ENCODE data around the gene CEP97.
"Not testable (repeated sequence)": the region's sequence is repeated elsewhere in the genome, so short reads cannot be mapped to it uniquely, and the experiment has no call there.

CEP97 gene

DNA sequence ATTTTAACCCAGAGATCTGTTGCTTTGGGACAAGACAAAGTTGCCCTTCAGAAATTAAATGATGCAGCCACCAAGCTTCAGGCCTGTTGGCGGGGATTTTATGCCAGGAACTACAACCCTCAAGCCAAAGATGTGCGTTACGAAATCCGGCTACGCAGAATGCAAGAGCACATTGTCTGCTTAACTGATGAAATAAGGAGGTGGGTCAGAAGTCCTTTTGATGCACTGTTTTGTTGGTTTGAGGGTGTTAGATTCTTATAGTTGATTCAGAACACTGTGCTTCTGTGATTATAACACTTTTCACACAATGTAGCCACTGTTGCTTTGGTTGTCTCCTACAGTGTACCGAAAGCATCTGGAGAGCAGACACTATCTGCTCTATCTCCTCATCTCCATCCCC is 33.8 kb downstream of the CEP97 start:
- no peaks in the 10 kb centered on the region for H3K4me1 ChIP-seq (ENCODE audit: control insufficient read depth, insufficient read depth, low read length)
- H3K4me3 ChIP-seq (ENCODE audit: low read length) = no peak overlapping the region
- no peak overlapping the region for H3K9ac ChIP-seq (ENCODE audit: low read length)
- peaks cover 6% of the 10 kb centered on the region for H3K36me3 ChIP-seq (ENCODE audit: control insufficient read depth, insufficient read depth, low read length)
- H3K27ac ChIP-seq (ENCODE audit: low read depth, low read length) = no peak overlapping the region
- H3K27me3 ChIP-seq (ENCODE audit: control insufficient read depth, insufficient read depth, low read length) = no peaks in the 10 kb centered on the region

DNA sequence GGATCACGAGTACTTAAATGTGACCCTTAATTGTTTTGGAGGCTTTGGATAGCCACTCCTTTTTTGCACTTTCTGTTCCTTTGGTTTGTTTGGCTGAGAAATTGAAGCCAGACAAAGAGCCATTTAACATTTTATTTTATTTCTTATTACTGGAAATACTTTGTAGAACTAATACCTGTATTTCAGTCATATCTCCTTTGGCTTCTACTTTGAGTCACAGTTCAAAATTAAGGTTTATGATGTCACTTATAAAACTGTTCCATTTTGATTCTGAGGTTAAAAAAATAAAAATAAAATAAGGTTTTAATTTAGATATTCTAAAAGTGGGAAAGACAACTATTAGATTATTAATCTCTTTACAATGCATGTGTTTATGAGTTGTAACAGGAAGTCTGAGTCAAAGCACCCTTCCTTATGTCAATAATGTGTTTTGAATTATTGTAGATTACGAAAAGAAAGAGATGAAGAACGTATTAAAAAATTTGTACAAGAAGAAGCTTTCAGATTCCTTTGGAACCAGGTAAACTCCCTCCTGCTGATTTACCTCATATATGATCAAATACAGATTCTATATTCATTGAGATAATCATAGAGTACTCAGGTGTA is 37.7 kb downstream of the CEP97 start:
- H3K9ac ChIP-seq (ENCODE audit: low read length) = no peak overlapping the region
- no peaks in the 10 kb centered on the region for H3K27me3 ChIP-seq (ENCODE audit: control insufficient read depth, insufficient read depth, low read length)
- no peaks in the 10 kb centered on the region for H3K4me1 ChIP-seq (ENCODE audit: control insufficient read depth, insufficient read depth, low read length)
- H3K4me3 ChIP-seq (ENCODE audit: low read length) = no peak overlapping the region
- no peak overlapping the region for H3K27ac ChIP-seq (ENCODE audit: low read depth, low read length)
- no peaks in the 10 kb centered on the region for H3K36me3 ChIP-seq (ENCODE audit: control insufficient read depth, insufficient read depth, low read length)

DNA sequence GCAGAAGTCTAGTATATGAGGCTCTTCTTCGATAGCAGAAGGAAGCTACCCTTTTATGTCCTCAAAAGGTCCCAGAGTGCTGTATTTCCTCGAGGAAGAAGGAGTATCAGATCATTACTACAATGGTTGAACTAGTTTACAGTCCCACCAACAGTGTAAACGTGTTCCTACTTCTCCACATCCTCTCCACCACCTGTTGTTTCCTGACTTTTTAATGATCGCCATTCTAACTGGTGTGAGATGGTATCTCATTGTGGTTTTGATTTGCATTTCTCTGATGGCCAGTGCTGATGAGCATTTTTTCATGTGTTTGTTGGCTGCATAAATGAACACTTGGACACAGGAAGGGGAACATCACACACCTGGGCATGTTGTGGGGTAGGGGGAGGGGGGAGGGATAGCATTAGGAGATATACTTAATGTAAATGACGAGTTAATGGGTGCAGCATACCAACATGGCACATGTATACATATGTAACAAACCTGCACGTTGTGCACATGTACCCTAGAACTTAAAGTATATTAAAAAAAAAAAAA is 53.4 kb downstream of the CEP97 start:
- not testable (repeated sequence) for H3K27ac ChIP-seq (ENCODE audit: low read depth, low read length); H3K4me3 ChIP-seq (ENCODE audit: low read length); H3K27me3 ChIP-seq (ENCODE audit: control insufficient read depth, insufficient read depth, low read length); H3K36me3 ChIP-seq (ENCODE audit: control insufficient read depth, insufficient read depth, low read length); H3K9ac ChIP-seq (ENCODE audit: low read length); H3K4me1 ChIP-seq (ENCODE audit: control insufficient read depth, insufficient read depth, low read length)

DNA sequence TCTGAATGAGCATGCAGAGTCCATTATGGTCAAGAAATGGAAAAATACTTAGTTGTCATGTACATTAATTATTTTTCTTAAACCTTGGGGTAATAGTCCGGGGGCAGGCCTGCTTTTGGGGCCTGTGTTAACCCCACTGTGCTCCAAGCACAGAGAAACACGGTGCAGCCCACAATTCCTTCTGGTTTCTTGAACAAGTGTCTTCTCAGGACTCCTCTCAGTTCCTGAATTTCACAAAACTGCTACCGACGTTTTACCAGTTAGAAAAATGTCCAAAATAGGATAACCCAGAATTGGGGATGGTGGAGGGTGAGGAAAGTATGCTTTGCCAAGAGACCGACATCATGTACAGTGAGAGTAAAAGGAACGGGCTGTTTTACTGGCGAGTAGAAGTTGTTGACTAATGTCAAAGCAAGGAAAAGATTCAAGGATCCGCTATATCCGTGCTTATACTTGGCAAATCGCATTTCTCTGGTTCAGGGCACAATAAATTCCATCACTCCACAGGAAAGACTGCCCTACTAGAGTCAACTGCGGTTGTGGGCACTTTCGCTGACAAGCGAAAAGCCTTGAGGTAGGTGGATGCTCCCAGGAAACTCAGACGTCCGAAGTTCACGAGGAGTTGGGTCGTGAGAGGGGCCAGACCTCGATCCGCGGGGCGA is 54.1 kb downstream of the CEP97 start:
- Histone ChIP-seq H3K9ac (ENCODE audit: low read length) (peak overlapping the region; percentile 91), H3K27ac (ENCODE audit: low read depth, low read length) (peak overlapping the region; percentile 91), H3K4me1 (ENCODE audit: control insufficient read depth, insufficient read depth, low read length) (peaks cover 9% of the 10 kb centered on the region), H3K27me3 (ENCODE audit: control insufficient read depth, insufficient read depth, low read length) (no peaks in the 10 kb centered on the region), H3K4me3 (ENCODE audit: low read length) (peak overlapping the region; percentile 87), H3K36me3 (ENCODE audit: control insufficient read depth, insufficient read depth, low read length) (no peaks in the 10 kb centered on the region)

DNA sequence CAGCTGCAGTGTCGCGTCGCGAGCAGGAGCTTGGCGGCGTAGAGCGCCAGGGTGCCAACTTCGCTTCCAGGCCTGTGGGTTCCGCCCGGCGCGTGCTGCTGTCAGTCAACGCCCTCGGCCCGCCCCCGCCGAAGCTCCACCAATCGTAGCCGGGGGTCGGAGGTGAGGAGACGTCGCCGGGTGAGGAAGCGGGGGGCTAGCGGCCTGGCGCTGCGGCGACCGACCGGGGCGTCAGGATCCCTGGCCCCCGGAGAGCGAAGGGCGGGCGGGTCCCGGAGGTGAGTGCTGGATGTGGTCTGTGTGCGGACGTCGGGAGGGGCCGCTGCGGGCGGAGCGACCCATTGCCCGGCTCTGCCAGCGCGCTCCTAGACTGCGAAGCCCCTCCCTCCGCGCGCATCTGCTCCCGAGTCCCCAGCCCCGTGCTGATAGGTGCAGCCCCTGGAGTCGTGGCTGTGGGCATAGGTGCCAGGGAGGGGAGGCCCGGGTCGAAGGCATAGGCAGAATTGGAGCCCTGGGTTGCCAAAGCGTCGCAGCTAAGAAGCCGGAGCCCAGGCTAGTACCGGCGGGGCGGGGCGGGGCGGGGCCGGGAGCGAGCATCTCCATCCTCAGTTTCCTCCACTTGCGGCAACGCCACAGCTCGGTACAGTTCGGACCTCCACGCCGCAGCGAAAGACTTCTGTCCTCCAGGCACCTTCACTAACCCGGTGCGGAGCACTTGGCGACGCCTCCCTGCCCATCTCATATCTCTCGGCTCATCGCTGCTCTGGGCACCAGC is 54.8 kb downstream of the CEP97 start, which contains the start of gene NXPE3:
Gene NXPE3 (plus strand): TSS at position 165 of the 775 bp plus-strand sequence. CDS start 6,386 bp downstream, outside the sequence.
- no peaks in the 10 kb centered on the region for H3K36me3 ChIP-seq (ENCODE audit: control insufficient read depth, insufficient read depth, low read length)
- peak within 1 kb of the TSS; percentile 87 for H3K4me3 ChIP-seq (ENCODE audit: low read length)
- no peaks in the 10 kb centered on the region for H3K27me3 ChIP-seq (ENCODE audit: control insufficient read depth, insufficient read depth, low read length)
- H3K4me1 ChIP-seq (ENCODE audit: control insufficient read depth, insufficient read depth, low read length) = peaks cover 9% of the 10 kb centered on the region
- peak within 1 kb of the TSS; percentile 91 for H3K27ac ChIP-seq (ENCODE audit: low read depth, low read length)
- H3K9ac ChIP-seq (ENCODE audit: low read length) = peak within 1 kb of the TSS; percentile 91

DNA sequence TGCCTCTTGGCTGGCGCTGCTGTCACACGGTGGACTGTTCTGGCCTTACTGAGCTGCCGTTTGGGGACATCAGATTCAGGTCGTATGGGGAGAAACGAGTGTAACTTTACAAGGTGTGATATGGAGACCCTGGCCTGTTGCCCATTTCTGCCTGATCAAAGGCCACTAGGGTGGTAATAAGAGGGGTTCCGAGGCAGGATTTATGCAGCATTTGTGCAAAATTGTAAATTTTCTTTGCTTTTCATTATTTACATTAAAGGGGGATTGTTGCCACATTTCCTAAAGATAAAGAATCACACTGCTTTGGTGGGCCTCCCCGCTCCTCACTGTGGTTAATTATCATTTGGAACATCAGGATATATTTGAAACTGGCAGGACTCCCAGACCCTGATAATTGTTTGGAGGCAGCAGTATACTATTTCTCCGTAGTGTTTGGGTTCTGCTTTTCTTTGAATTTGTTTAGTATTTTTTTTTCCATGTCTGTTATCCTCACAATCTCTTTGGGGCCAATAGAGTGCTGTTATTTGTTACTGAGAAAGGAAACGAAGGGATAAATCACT is 55.5 kb downstream of the CEP97 start:
- Histone ChIP-seq H3K36me3 (ENCODE audit: control insufficient read depth, insufficient read depth, low read length) (no peaks in the 10 kb centered on the region), H3K27me3 (ENCODE audit: control insufficient read depth, insufficient read depth, low read length) (no peaks in the 10 kb centered on the region), H3K9ac (ENCODE audit: low read length) (no peak overlapping the region)

DNA sequence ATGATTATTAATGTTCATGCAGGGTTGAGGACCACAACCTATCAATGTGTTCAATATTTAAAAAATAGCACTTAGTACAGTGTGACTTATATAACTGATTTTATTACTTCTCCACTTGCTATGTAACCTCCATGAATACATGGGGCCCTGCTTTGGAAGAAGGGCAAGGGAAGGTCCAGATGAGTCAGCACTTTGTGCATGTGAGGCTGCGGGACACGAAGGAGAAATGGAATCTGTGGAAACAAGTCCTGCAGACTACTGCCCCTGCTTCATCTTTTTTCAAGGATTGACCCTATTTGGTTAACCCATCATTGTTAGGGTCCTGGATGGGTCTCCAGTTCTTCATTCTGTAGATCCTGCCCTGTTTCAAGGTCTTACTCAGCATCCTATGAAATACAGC is 56.2 kb downstream of the CEP97 start:
- no peak overlapping the region for H3K4me3 ChIP-seq (ENCODE audit: low read length)
- H3K4me1 ChIP-seq (ENCODE audit: control insufficient read depth, insufficient read depth, low read length) = peaks cover 9% of the 10 kb centered on the region
- no peak overlapping the region for H3K9ac ChIP-seq (ENCODE audit: low read length)
- H3K27ac ChIP-seq (ENCODE audit: low read depth, low read length) = no peak overlapping the region
- no peaks in the 10 kb centered on the region for H3K27me3 ChIP-seq (ENCODE audit: control insufficient read depth, insufficient read depth, low read length)
- H3K36me3 ChIP-seq (ENCODE audit: control insufficient read depth, insufficient read depth, low read length) = peaks cover 6% of the 10 kb centered on the region

More for the DNA sequence above, 55.5 kb downstream of the CEP97 start:
- peak overlapping the region; percentile 87 for H3K4me3 ChIP-seq (ENCODE audit: low read length)
- peak overlapping the region; percentile 91 for H3K27ac ChIP-seq (ENCODE audit: low read depth, low read length)
- H3K4me1 ChIP-seq (ENCODE audit: control insufficient read depth, insufficient read depth, low read length) = peaks cover 9% of the 10 kb centered on the region

DNA sequence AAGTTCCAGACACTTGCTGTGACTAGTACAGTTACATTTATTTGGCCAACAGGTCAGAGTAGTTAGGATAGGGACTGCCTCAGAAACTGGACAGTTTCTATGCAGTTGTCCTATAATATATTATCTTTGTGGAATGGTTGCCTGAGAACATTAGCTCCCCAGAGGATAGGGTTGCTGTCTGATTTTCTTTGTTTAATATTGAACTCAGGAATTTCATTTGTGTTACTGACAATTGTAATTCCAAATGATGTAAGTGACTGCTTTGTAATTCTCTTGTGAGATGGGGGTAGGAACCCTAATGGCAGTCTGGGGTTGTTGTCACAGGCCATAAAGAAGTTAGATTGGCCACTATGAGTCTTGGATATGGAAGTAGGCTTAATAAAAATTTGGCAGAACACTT is 56.8 kb downstream of the CEP97 start:
- Histone ChIP-seq H3K4me1 (ENCODE audit: control insufficient read depth, insufficient read depth, low read length) (peaks cover 9% of the 10 kb centered on the region), H3K9ac (ENCODE audit: low read length) (no peak overlapping the region), H3K4me3 (ENCODE audit: low read length) (no peak overlapping the region)

DNA sequence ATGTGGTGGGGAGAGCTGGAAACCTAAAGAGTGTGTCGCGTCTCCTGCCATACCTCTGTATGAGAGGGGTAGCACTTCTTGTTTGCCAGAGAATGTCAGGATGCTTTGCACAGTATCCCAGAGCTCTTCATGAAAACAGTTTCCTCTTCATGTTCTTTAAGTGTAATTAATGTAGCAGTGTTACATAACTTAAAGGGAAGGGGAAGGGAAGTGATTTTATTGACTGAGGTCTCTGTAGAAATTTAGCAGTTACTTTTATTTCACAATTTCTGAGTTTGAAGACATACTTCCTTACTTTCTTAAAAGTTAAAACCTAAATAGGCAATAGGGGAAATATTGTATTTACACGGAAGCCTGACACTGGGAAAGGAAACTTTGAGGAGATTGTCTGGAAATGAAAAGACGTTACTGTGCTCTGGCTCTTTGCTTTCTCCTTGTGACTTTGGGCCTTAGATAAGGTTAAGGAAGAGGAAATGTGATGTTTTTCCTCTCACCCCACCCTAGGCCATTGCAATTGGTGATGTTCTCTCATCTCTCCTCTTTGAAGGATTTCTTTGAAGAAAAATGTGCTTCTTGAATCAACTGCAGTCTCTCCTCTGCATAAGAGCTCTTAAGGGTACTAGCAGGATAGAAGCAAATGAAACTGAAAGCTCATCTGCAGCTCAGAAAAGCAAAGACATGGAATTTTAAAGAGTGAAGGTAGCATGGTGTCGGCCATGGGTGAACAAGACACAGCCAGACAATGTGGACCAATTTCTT is 60.6 kb downstream of the CEP97 start:
- H3K9ac ChIP-seq (ENCODE audit: low read length) = no peak overlapping the region
- no peak overlapping the region for H3K4me3 ChIP-seq (ENCODE audit: low read length)
- H3K4me1 ChIP-seq (ENCODE audit: control insufficient read depth, insufficient read depth, low read length) = peaks cover 8% of the 10 kb centered on the region
- H3K36me3 ChIP-seq (ENCODE audit: control insufficient read depth, insufficient read depth, low read length) = peaks cover 7% of the 10 kb centered on the region
- H3K27ac ChIP-seq (ENCODE audit: low read depth, low read length) = no peak overlapping the region
- H3K27me3 ChIP-seq (ENCODE audit: control insufficient read depth, insufficient read depth, low read length) = no peaks in the 10 kb centered on the region

More for the DNA sequence above, 56.8 kb downstream of the CEP97 start:
- no peaks in the 10 kb centered on the region for H3K27me3 ChIP-seq (ENCODE audit: control insufficient read depth, insufficient read depth, low read length)
- no peak overlapping the region for H3K27ac ChIP-seq (ENCODE audit: low read depth, low read length)
- H3K36me3 ChIP-seq (ENCODE audit: control insufficient read depth, insufficient read depth, low read length) = peaks cover 7% of the 10 kb centered on the region

DNA sequence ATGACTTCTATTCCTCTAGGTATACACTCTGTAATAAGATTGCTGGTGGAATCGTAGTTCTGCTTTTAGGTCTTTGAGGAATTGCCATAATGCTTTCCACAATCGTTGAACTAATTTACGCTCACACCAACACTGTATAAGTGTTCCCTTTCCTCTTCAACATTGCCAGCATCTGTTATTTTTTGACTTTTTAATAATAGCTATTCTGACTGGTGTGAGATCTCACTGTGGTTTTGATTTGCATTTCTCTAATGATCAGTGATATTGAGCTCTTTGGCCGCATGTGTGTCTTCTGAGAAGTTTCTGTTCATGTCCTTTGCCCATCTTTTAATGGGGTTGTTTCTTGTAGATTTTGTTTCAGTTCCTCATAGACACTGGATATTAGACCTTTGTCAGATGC is 67.4 kb downstream of the CEP97 start:
- H3K36me3 ChIP-seq (ENCODE audit: control insufficient read depth, insufficient read depth, low read length) = peaks cover 5% of the 10 kb centered on the region

DNA sequence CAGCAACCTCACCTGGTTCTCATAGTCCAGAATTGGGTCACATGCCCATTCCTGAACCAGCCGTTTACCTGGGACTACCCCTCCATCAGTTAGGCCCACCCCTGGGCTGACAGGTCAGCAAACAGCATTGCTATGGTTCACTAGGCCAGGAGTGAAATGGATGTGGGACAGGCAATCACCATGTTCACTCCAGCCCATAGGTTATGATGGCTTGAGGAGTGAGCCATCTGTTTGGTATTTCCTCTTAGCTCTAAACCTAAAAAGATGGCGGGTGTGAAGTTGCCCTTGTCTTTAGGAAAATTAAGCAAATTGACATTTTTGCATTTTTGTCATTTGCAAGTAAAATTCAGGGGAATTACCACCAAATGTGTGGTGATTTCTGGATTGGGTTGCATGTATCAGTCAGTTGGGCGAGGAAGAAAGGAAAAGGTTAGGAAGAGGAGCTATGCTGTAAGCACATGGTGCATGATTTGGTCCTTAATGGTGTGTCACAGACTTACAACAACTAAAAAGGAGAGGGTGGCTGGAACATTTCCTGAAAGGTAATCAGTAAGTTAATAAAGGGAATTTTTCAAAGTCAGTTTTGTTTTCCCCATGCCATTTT is 71.8 kb downstream of the CEP97 start:
- no peaks in the 10 kb centered on the region for H3K27me3 ChIP-seq (ENCODE audit: control insufficient read depth, insufficient read depth, low read length)
- no peak overlapping the region for H3K27ac ChIP-seq (ENCODE audit: low read depth, low read length)
- no peak overlapping the region for H3K9ac ChIP-seq (ENCODE audit: low read length)
- H3K4me1 ChIP-seq (ENCODE audit: control insufficient read depth, insufficient read depth, low read length) = no peaks in the 10 kb centered on the region
- H3K36me3 ChIP-seq (ENCODE audit: control insufficient read depth, insufficient read depth, low read length) = peaks cover 6% of the 10 kb centered on the region
- H3K4me3 ChIP-seq (ENCODE audit: low read length) = no peak overlapping the region

More for the DNA sequence above, 67.4 kb downstream of the CEP97 start:
- Histone ChIP-seq H3K4me3 (ENCODE audit: low read length) (no peak overlapping the region), H3K9ac (ENCODE audit: low read length) (no peak overlapping the region), H3K4me1 (ENCODE audit: control insufficient read depth, insufficient read depth, low read length) (no peaks in the 10 kb centered on the region), H3K27ac (ENCODE audit: low read depth, low read length) (no peak overlapping the region), H3K27me3 (ENCODE audit: control insufficient read depth, insufficient read depth, low read length) (no peaks in the 10 kb centered on the region)

Data from rectal smooth muscle tissue (tissue), 1 donor.